IPS-15b (cell line): Measurements from ENCODE around the gene BLOC1S5.
"Not testable (repeated sequence)": the region's sequence is repeated elsewhere in the genome, so short reads cannot be mapped to it uniquely, and the experiment has no call there.

ENCODE experiments used
- H3K27me3 ChIP-seq: one replicate; pipeline ENCODE4 v1.6.1; 2013; ENCODE audit warnings: low read length; ENCODE audit not compliant: control insufficient read depth, insufficient read depth
- H3K36me3 ChIP-seq: one replicate; pipeline ENCODE4 v1.6.1; 2013; ENCODE audit warnings: low read length; ENCODE audit not compliant: control insufficient read depth, insufficient read depth
- H3K4me1 ChIP-seq: one replicate; pipeline ENCODE4 v1.6.1; 2013; ENCODE audit warnings: mild to moderate bottlenecking, low read length; ENCODE audit not compliant: control insufficient read depth, insufficient read depth
- H3K4me3 ChIP-seq: one replicate; pipeline ENCODE4 v1.5.1; 2013; ENCODE audit warnings: low read depth, low read length
- H3K9ac ChIP-seq: one replicate; pipeline ENCODE4 v1.6.1; 2013; ENCODE audit warnings: low read depth, mild to moderate bottlenecking, low read length
- H3K9me3 ChIP-seq: one replicate; pipeline ENCODE4 v1.6.1; 2013; ENCODE audit warnings: mild to moderate bottlenecking, low read length; ENCODE audit not compliant: control insufficient read depth, insufficient read depth

Gene BLOC1S5

DNA sequence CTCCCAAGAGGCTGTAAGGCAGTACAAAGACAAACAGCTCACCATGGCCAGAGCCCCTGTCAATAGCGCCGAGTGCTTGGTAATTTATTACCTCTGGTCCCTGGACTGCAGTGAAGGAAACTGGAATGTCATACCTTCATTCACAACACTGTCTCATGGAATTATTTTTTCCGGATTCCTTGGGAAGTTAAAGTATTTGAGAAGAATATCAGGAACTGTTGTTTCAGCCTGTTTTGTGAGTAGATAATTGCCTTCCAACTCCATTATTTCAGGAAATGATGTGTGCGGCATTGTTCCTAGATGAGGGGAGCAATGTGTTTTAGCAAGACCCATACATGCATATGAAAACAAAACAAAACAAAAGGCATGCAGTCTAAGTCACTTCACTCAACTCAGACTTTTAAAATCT, 64.0 kb downstream of the BLOC1S5 start:
- Histone ChIP-seq H3K4me3 (no peak overlapping the region), H3K36me3 (no peaks in the 10 kb centered on the region), H3K27me3 (no peaks in the 10 kb centered on the region), H3K9me3 (no peaks in the 10 kb centered on the region), H3K9ac (no peak overlapping the region), H3K4me1 (no peaks in the 10 kb centered on the region)

DNA sequence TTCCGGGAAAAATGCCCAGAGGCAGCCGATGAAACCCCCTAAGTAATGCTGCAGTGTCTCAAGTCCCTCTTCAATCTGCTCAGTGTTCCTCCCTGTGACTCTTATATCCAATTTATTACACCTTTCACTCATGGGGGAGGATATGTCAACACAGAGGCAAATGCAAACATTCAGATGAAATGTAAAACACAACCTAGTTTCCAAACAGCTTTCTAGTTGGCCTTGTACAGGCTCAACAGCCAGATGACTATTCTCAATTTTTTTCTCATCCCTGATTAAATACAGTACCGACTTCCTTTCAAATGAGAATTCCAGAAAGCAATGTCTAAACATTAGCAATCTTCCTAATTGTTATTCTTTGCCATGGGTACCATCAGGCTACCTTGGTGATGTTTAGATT, 65.0 kb downstream of the BLOC1S5 start:
- H3K4me3 ChIP-seq, result no peak overlapping the region
- H3K4me1 ChIP-seq, result no peaks in the 10 kb centered on the region
- no peak overlapping the region for H3K9ac ChIP-seq
- no peaks in the 10 kb centered on the region for H3K27me3 ChIP-seq
- H3K9me3 ChIP-seq, result no peaks in the 10 kb centered on the region
- no peaks in the 10 kb centered on the region for H3K36me3 ChIP-seq

DNA sequence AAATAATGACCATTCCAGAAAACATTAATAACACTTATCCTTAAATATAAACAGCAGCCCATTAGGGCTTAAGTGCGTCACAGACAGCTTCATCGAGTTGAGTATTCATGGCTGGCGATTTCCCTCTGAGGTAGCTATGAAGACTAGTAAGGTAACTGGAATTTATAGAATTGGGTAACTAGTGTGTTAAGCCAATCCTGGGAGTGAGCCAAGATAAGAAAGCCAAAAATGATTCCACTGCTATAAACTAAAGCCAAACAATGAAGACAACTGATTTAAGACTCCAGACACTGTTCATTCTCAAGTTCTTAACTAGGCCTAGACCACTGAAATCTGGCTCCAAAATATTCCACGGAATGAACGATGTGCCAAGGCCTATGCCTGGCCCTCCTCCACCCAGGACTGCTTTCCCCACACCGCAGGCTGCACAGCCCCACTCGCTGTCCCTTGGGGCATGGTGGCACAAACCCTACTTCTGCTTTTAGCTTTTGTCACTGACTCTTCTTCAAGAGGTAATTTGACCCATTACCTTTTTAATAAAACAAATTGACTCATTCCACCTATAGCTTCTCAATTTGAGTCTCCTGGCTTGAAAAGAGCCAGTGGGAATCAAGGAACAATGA, 66.0 kb downstream of the BLOC1S5 start:
- Histone ChIP-seq H3K9me3 (no peaks in the 10 kb centered on the region), H3K4me1 (no peaks in the 10 kb centered on the region), H3K27me3 (no peaks in the 10 kb centered on the region), H3K9ac (no peak overlapping the region), H3K36me3 (no peaks in the 10 kb centered on the region), H3K4me3 (no peak overlapping the region)

DNA sequence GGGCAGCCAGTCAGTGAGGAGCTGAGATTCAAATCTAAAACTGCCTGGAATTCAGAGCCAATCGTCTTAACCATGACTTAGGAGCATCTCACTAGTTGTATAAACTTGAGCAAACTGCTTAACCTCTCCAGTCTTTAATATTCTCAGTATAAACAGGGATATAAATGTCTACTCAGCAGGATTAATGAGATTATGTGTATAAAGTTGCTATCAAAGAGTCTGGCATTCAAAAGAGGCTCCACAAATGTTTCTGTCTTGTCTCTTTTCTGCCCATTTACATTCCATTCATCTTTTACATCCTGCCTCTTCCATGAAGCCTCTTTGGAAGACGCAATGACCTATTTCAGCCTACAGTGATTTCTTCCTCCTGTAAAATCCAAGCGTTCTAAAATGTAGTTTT, 66.9 kb downstream of the BLOC1S5 start:
- Histone ChIP-seq H3K36me3 (no peaks in the 10 kb centered on the region), H3K4me3 (no peak overlapping the region), H3K27me3 (no peaks in the 10 kb centered on the region), H3K4me1 (no peaks in the 10 kb centered on the region), H3K9me3 (no peaks in the 10 kb centered on the region), H3K9ac (no peak overlapping the region)

DNA sequence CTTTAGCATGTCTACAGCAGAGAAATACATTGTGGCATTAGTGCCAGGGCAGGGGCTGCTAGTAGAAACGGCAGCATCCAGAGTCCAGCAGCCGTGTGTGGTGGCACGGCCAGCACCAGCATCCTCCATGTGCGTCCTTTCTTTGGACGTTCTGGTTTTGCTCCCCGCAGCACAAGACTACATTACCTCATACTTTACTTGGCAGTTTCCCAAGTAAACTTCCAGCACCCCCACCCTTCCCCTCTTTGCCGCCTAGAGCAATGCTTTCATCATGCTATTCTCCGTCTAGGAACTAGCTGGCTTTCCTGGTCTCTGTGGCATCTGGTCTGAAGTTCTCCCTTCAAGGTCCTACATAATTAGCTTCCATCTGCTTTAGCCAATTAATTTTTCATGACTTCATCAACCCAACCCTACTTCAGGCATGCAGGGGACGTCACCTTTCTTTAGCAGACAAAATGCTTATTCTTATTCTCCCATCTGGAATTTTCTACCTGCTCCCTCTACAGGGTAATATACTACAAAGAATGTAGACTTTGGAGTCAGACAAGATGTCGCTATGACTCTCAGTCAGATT, 67.6 kb downstream of the BLOC1S5 start:
- H3K27me3 ChIP-seq, result no peaks in the 10 kb centered on the region
- no peak overlapping the region for H3K4me3 ChIP-seq
- H3K9ac ChIP-seq, result no peak overlapping the region
- H3K4me1 ChIP-seq, result no peaks in the 10 kb centered on the region
- H3K36me3 ChIP-seq, result no peaks in the 10 kb centered on the region
- H3K9me3 ChIP-seq, result no peaks in the 10 kb centered on the region

DNA sequence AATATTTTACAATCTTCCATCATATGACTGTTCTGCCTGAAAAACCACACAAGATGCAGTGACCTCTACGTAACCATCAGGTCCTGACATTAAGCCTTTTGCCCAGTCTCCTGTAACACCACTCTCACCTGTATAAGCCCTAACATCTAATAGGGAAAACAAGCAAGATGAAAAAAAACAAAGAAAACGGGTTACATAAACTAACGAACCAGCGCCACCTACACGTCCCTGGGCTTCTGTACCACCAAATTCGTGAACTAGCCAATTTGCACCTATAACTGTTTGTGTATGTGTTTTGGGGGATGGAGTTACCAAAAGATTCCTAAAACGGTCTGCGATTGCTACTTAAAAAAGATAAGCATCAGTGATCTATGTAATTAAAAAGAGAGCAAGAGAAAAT, 70.2 kb downstream of the BLOC1S5 start:
- no peaks in the 10 kb centered on the region for H3K9me3 ChIP-seq
- no peaks in the 10 kb centered on the region for H3K27me3 ChIP-seq
- no peak overlapping the region for H3K9ac ChIP-seq
- H3K36me3 ChIP-seq, result no peaks in the 10 kb centered on the region
- H3K4me1 ChIP-seq, result no peaks in the 10 kb centered on the region
- no peak overlapping the region for H3K4me3 ChIP-seq

DNA sequence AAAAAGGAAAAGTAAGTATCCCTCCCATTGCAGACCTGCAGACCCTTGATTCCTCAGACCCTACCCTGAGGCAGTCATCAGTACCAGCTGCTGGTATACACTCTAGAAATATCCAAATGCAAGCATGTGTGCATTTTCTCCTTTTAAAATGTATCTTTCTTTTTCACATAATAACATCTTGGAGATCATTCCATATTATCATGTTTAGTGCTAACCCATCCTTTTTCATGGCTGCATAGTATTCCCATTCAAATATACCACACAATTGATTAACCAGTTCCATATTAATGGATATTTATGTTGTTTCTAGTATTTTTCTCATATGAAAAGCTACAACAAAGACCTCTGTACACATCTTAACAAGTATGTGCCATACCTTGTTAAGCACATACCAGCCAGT, 70.8 kb downstream of the BLOC1S5 start:
- Histone ChIP-seq H3K9ac (no peak overlapping the region), H3K27me3 (no peaks in the 10 kb centered on the region), H3K9me3 (no peaks in the 10 kb centered on the region), H3K4me1 (no peaks in the 10 kb centered on the region), H3K4me3 (no peak overlapping the region), H3K36me3 (no peaks in the 10 kb centered on the region)

DNA sequence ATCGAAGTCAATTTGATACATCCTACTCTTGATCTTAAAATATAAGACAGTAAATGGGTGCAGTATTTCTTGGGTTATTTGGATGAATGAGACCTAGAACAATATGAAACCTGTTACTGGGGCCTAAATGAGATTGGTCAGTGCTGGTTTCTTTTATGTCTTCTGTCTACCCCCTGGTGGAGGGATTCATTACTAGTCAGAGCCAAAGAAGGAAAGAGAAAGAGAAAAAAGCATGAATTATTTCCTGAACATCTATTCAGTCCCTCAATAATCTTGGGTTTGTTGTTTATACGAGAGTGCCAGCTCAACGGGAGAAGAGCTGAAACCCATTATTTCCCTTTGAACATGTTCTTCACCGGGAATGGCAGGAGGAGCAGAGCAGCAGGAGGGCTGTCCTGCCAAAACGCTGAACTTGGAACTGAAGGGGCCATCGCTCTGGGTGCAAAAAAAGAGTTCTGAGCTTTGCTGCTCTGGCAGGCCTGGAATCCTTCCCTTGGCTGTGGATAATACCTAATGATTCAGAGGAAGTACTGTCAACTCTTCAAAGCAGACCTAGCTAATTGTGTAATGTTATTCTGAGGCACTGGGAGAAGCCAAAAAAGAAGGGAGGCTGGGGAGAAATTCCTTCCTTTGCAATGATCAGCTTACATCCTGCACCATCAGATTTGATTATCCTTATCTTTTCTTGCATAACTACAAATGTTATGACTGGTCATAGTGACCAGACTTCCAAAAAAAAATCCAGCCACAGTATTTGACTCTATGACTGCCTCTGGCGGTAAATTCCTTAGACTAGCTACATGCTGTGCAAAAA, 72.0 kb downstream of the BLOC1S5 start:
- H3K9me3 ChIP-seq, result no peaks in the 10 kb centered on the region
- H3K27me3 ChIP-seq, result no peaks in the 10 kb centered on the region
- no peak overlapping the region for H3K4me3 ChIP-seq
- H3K9ac ChIP-seq, result no peak overlapping the region
- H3K36me3 ChIP-seq, result no peaks in the 10 kb centered on the region
- H3K4me1 ChIP-seq, result no peaks in the 10 kb centered on the region

DNA sequence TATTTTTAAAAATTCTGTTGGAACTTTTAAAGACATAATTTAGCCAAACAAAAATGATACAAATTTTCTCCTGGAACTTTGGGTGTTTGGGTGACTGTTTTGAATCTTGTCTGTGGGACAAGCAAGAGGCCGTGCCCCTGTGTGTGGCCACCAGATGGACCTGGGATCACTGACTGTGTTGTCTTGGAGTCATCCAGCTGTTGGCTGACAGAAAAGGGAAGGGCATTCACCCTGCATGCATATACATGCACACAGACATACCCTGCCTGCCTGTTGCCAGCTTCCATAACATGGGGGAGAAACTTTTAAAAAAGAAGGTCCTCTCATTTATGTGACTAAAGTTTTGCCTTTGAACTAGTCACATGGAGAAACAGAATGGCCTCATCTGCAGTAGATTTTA, 72.7 kb downstream of the BLOC1S5 start:
- no peaks in the 10 kb centered on the region for H3K27me3 ChIP-seq
- no peak overlapping the region for H3K4me3 ChIP-seq
- no peaks in the 10 kb centered on the region for H3K36me3 ChIP-seq
- no peaks in the 10 kb centered on the region for H3K9me3 ChIP-seq
- no peak overlapping the region for H3K9ac ChIP-seq
- H3K4me1 ChIP-seq, result no peaks in the 10 kb centered on the region

DNA sequence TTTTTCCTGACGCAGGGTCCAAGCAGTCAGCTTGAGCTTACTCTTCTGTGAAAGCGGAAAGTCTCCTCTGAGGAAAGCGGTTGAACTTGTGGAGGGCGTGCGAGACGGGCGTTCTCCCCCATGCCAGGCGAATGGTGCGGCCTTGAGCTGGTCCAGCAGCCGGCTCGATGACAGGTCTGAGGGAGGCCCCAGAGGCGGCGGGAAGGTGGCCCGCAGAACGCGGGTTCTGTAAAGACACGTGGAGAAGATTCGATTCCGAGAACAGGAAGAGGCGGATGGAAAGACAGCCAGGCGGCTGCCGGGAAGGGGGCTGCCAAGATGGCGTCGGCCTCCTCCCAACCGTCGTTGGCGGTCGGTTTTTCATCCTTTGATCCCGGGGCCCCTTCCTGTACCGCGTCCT, 78.0 kb downstream of the BLOC1S5 start:
- no peaks in the 10 kb centered on the region for H3K9me3 ChIP-seq
- H3K4me1 ChIP-seq, result no peaks in the 10 kb centered on the region
- no peak overlapping the region for H3K4me3 ChIP-seq
- H3K36me3 ChIP-seq, result no peaks in the 10 kb centered on the region
- no peak overlapping the region for H3K9ac ChIP-seq
- H3K27me3 ChIP-seq, result no peaks in the 10 kb centered on the region

DNA sequence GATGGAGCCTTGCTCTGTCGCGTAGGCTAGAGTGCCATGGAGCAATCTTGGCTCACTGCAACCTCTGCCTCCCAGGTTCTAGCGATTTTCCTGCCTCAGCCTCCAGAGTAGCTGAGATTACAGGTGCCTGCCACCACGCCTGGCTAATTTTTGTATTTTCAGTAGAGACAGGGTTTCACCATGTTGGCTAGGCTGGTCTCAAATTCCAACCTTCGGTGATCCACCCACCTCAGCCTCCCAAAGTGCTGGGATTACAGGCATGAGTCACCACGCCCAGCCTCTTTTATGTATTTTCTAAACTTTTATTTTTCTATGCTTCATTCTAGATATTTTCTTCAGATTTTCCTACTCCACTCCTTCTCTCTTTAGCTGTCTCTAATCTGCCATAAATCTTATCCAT, 80.2 kb downstream of the BLOC1S5 start:
- H3K9ac ChIP-seq, H3K27me3 ChIP-seq, H3K4me3 ChIP-seq, H3K4me1 ChIP-seq, H3K9me3 ChIP-seq, H3K36me3 ChIP-seq: not testable (repeated sequence)

DNA sequence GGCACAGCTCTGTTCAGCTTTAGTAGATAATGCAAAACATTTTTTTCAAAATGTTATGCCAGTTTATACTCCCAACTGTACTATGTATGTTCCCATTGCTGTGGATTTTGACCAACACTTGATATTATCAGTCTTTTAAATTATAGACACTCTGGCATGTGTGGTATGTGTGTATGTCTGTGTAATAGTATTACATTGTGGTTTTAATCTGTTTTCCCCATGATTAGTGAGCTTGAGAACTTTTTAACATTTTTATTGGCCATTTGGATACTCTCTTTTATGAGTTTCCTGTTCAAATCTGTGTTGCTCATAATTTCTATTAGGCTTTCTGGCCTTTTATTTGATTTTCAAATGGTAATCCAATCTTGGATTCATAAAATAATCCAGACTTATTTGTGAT, 84.4 kb downstream of the BLOC1S5 start:
- Histone ChIP-seq H3K36me3 (no peaks in the 10 kb centered on the region), H3K27me3 (no peaks in the 10 kb centered on the region), H3K9ac (no peak overlapping the region), H3K4me3 (no peak overlapping the region), H3K4me1 (no peaks in the 10 kb centered on the region), H3K9me3 (no peaks in the 10 kb centered on the region)
